NT2/D1 (cell line): ENCODE results near the gene SORCS3.

ENCODE experiments used
- SUZ12 ChIP-seq: IDR thresholded peaks from 2 replicates; pipeline ENCODE4 v1.6.1; 2011; ENCODE audit not compliant: insufficient read length, insufficient read depth; ENCODE audit errors: extremely low read depth
- YY1 ChIP-seq: IDR thresholded peaks from 2 replicates; pipeline ENCODE4 v1.6.1; 2011; ENCODE audit not compliant: insufficient read length, insufficient read depth
- ZNF274 ChIP-seq: IDR thresholded peaks from 2 replicates; pipeline ENCODE4 v1.6.1; 2011; ENCODE audit warnings: mild to moderate bottlenecking, low read depth, low read length

GRCh38 chr10:105268961-105269360 is 627.9 kb downstream of the SORCS3 start:
- TF ChIP-seq ZNF274 (no peak), YY1 (no peak), SUZ12 (no peak)
